HCT116 (cell line): ENCODE data around the gene MSH3.

Experiments
- CTCF ChIP-seq, 3 experiments: fragments of 200-600 bp in 1 of 3; sonication (generic) in 1 of 3; IDR thresholded peaks in 2 of 3; conservative IDR thresholded peaks in 1 of 3; 2 replicates each; pipeline ENCODE4 v1.5.1; 2012 to 2017; ENCODE audit warnings: low read depth in 2 of 3, low read length in 2 of 3, antibody characterized with exemption in 1 of 3, borderline replicate concordance in 1 of 3, control low read depth in 1 of 3, mild to moderate bottlenecking in 1 of 3, mixed read lengths in 1 of 3, mixed run types in 1 of 3, moderate library complexity in 1 of 3; ENCODE audit not compliant: insufficient read depth in 1 of 3
- EZH2 ChIP-seq: fragments of 200-600 bp; sonication (generic); IDR thresholded peaks from 2 replicates; pipeline ENCODE4 v1.6.1; 2017; ENCODE audit warnings: antibody characterized with exemption, mixed run types
- JUND ChIP-seq: IDR thresholded peaks from 2 replicates; pipeline ENCODE4 v1.6.1; 2012
- POLR2AphosphoS5 ChIP-seq: IDR thresholded peaks from 2 replicates; pipeline ENCODE4 v1.6.1; 2011; ENCODE audit warnings: mild to moderate bottlenecking, low read depth, low read length, moderate library complexity
- RAD21 ChIP-seq: IDR thresholded peaks from 2 replicates; pipeline ENCODE4 v1.6.1; 2012; ENCODE audit warnings: low read depth, mild to moderate bottlenecking
- YY1 ChIP-seq: IDR thresholded peaks from 2 replicates; pipeline ENCODE4 v1.6.1; 2011; ENCODE audit warnings: low read length, low read depth, moderate library complexity, mild to moderate bottlenecking; ENCODE audit not compliant: insufficient replicate concordance; ENCODE audit errors: extremely low read depth

GRCh38 chr5:80631278-80632259, 22.9 kb upstream of the MSH3 start:
- no peak for TF ChIP-seq CTCF (IDR thresholded peaks at IDR 0.05 in 2 of 3, conservative IDR thresholded peaks at IDR 0.05 in 1 of 3; ENCODE audit: borderline replicate concordance in 1 of 3, insufficient read depth in 1 of 3, low read depth in 2 of 3, low read length in 2 of 3)
- TF ChIP-seq EZH2, result no peak
- TF ChIP-seq YY1, result no peak
- TF ChIP-seq JUND, result no peak
- TF ChIP-seq RAD21, result no peak
- no peak for TF ChIP-seq POLR2AphosphoS5
